ENCODE results near the gene ST13.
"Not testable (repeated sequence)": the region's sequence is repeated elsewhere in the genome, so short reads cannot be mapped to it uniquely, and the experiment has no call there.

ST13 gene

DNA sequence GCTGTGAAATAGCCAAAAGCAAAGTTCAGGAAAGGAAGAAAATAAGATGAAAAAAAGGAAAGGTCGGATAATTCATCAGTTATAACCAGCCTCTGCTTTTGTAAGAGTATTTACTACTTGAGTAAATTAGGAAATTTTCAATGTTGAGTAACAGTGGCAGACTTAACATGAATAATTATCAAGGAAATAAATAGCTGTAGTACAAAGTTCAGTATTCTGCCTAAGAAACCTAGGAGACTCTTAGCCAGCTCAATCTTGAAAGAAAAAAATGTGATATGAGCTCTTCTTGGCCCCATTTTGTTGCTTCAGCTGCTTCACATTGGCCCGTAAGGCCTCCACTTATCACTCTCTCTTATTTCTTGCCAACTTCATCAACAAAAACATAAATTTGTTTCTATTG is 22.5 kb upstream of the ST13 start:
- TF ChIP-seq, protein P1, sequence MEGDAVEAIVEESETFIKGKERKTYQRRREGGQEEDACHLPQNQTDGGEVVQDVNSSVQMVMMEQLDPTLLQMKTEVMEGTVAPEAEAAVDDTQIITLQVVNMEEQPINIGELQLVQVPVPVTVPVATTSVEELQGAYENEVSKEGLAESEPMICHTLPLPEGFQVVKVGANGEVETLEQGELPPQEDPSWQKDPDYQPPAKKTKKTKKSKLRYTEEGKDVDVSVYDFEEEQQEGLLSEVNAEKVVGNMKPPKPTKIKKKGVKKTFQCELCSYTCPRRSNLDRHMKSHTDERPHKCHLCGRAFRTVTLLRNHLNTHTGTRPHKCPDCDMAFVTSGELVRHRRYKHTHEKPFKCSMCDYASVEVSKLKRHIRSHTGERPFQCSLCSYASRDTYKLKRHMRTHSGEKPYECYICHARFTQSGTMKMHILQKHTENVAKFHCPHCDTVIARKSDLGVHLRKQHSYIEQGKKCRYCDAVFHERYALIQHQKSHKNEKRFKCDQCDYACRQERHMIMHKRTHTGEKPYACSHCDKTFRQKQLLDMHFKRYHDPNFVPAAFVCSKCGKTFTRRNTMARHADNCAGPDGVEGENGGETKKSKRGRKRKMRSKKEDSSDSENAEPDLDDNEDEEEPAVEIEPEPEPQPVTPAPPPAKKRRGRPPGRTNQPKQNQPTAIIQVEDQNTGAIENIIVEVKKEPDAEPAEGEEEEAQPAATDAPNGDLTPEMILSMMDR (conservative IDR thresholded peaks at IDR 0.05; ENCODE audit: low read depth, low read length) = no peak
- DNase-seq (ENCODE audit: low read depth) = no peak
- H3K4me3 ChIP-seq (ENCODE audit: low read depth, low read length) = no peak overlapping the region

DNA sequence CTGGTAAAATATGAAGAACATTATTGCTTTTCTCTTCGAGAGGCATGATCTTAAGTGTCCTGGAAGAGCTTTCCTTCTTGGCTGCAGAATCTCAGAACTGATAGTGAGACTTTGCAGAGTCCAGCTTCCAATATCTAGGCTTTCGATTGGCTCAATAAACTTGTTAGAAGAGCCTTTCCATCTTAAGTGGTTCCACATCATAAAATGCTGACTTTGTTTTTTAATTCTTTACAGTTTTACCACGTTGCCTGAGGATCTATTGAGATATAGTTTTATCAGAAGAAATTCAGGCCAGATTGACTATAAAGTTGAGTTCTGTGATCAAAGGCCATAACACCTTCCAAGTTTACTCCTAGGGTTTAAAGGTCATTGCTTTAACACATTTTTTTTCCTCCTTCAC is 21.0 kb upstream of the ST13 start:
- no peak for DNase-seq (ENCODE audit: low read depth)
- TF ChIP-seq, protein P1 (conservative IDR thresholded peaks at IDR 0.05; ENCODE audit: low read depth, low read length) = no peak
- no peak overlapping the region for H3K4me3 ChIP-seq (ENCODE audit: low read depth, low read length)

DNA sequence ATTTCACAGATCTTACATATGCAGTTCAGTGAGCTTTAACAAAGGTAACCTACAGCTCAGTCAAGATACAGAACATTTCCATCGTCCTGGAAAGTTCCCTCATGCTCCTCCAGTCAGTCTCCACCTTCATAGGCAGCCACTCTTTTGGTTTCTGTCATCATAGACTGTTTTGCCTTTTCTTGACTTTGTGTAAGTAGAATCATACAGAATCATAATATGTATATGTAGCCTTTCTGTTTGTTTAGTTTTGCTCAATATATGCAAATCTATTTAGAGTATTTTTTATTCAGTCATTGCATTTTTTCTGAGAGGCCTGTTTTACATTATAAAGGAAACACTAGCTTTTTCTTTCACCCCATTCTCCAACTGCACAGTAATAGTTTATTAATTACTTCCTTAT is 20.5 kb upstream of the ST13 start:
- TF ChIP-seq, protein P1 (conservative IDR thresholded peaks at IDR 0.05; ENCODE audit: low read depth, low read length) = no peak
- no peak overlapping the region for H3K4me3 ChIP-seq (ENCODE audit: low read depth, low read length)
- DNase-seq (ENCODE audit: low read depth) = no peak

DNA sequence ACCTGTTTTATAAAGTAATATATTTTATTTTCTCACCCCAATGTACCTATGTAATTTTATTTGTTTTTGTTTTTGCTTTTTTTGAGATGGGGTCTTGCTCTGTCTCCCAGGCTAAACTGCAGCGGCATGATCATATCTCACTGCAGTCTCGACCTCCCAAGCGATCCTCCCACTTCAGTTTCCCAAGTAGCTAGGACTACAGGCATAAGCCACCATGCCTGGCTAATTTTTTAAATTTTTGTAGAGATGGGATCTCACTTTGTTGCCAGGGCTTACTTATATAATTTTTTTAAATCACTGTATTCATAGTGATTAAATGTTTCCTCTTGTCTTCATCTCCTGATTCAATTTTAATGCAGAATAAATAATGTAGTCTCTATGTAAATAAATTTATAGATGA is 18.7 kb upstream of the ST13 start:
- H3K4me3 ChIP-seq (ENCODE audit: low read depth, low read length) = no peak overlapping the region
- TF ChIP-seq, protein P1 (conservative IDR thresholded peaks at IDR 0.05; ENCODE audit: low read depth, low read length) = no peak
- no peak for DNase-seq (ENCODE audit: low read depth)

DNA sequence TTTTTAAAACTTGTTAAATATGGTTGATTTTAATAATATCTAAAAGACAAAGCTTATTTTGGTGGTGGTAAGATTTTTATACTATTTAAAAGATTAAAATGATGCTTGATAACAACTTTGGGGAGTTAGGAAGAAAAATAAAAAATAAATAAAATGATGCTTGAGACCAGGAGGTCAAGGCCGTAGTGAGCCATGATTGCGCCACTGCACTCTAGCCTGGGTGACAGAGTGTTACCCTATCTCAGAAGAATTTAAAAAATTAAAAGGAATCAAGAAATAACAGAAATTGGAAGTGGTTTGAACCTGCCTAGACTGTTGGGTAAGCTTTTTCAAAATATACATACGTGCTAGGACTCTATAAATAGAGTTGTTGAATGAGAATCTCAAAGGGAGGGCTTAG is 17.6 kb upstream of the ST13 start:
- no peak for DNase-seq (ENCODE audit: low read depth)
- TF ChIP-seq, protein P1 (conservative IDR thresholded peaks at IDR 0.05; ENCODE audit: low read depth, low read length) = no peak
- H3K4me3 ChIP-seq (ENCODE audit: low read depth, low read length) = no peak overlapping the region

DNA sequence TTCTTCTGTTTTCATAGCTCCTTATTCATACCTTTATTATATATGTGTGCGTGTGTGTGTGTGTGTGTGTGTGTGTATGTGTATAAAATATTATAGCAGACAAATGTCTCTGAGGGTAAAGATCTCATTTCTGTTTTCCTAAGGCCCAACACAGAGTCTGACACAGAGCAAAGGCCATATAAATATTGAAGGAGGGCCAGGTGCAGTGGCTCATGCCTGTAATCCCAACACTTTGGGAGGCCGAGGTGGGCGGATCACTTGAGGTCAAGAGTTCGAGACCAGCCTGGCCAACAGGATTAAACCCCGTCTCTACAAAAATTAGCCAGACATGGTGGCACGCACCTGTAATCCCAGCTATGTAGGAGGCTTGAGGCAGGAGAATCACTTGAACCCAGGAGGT is 11.9 kb upstream of the ST13 start:
- H3K4me3 ChIP-seq (ENCODE audit: low read depth, low read length); DNase-seq (ENCODE audit: low read depth): not testable (repeated sequence)

DNA sequence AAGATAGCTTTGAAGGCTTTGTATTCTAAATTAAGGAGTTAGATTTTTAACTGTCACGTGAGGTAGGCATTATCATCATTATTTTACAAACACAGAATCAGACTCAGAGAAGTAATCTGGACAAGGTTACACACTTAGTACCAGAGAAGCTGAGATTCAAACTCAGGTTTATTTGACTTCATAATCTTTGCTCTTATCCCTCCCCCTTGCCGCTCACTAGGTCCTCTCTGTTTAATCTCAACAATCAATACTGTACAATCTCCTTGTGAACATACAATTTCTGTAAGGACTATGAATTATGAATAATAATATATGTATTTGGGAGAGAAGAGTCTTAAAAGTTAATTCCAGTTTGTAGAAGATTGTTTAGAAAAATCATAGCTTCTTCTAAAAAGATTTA is 10.7 kb upstream of the ST13 start:
- TF ChIP-seq, protein P1 (conservative IDR thresholded peaks at IDR 0.05; ENCODE audit: low read depth, low read length) = no peak
- H3K4me3 ChIP-seq (ENCODE audit: low read depth, low read length) = no peak overlapping the region
- no peak for DNase-seq (ENCODE audit: low read depth)

DNA sequence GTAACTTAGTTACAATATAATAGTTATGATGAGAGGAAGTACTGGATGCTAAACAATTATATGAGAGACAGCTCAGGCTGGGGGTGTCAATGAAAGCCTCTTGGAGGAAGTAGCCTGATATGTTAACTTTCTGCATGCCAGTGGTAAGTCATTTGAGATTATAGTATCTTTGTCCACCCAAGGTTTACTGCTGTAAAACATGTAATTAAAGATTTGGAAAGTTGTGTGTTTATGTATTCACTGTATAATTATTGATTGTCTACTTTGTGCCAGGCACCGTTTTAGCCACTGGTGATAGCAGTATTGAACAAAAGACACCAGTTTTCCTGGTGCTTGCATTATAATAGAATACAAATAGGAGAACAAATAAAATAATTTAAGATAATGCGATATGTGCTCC is 6.1 kb upstream of the ST13 start:
- DNase-seq (ENCODE audit: low read depth) = no peak
- TF ChIP-seq, protein P1 (conservative IDR thresholded peaks at IDR 0.05; ENCODE audit: low read depth, low read length) = no peak
- H3K4me3 ChIP-seq (ENCODE audit: low read depth, low read length) = no peak overlapping the region

Data from choroid plexus epithelial cell (primary cell).